SK-N-SH treated with all-trans-retinoic acid at 6 μM for 48 hours (cell line): ENCODE measurements around the gene NUMBL.

ENCODE experiments used
- ATAC-seq: fragments of 200-7000 bp; cut with Tn5 transposase; 3 replicates; pipeline ENCODE4 v1.9.1; 2020; ENCODE audit warnings: mild to moderate bottlenecking, moderate library complexity
- ARNTL ChIP-seq: fragments of 450-650 bp; formaldehyde crosslinking; IDR thresholded peaks from 2 replicates; pipeline ENCODE4 v1.5.0; 2020; ENCODE audit warnings: low read depth, mild to moderate bottlenecking, moderate library complexity, borderline replicate concordance
- BACH2 ChIP-seq: fragments of 250-450 bp; sonication (Bioruptor Pico); IDR thresholded peaks from 2 replicates; pipeline ENCODE4 v1.9.0; 2021; ENCODE audit warnings: mild to moderate bottlenecking, borderline replicate concordance
- CREB5 ChIP-seq: fragments of 250-450 bp; sonication (Bioruptor Pico); IDR thresholded peaks from 2 replicates; pipeline ENCODE4 v1.5.1; 2020; ENCODE audit warnings: low read depth, mild to moderate bottlenecking, moderate library complexity
- CSDC2 ChIP-seq: fragments of 250-450 bp; sonication (Bioruptor Pico); IDR thresholded peaks from 2 replicates; pipeline ENCODE4 v1.5.0; 2020; ENCODE audit warnings: mild to moderate bottlenecking, moderate library complexity
- ESRRG ChIP-seq: fragments of 250-450 bp; sonication (Bioruptor Pico); IDR thresholded peaks from 2 replicates; pipeline ENCODE4 v1.6.1; 2021; ENCODE audit warnings: mild to moderate bottlenecking
- GLIS3 ChIP-seq: fragments of 250-450 bp; sonication (Bioruptor Pico); IDR thresholded peaks from 2 replicates; pipeline ENCODE4 v1.5.0; 2020; ENCODE audit warnings: mild to moderate bottlenecking, moderate library complexity
- ISL1 ChIP-seq: fragments of 250-450 bp; sonication (Bioruptor Pico); IDR thresholded peaks from 2 replicates; pipeline ENCODE4 v2.1.2; 2022; ENCODE audit warnings: mild to moderate bottlenecking, moderate library complexity
- OSR1 ChIP-seq: fragments of 250-450 bp; sonication (Bioruptor Pico); IDR thresholded peaks from 2 replicates; pipeline ENCODE4 v1.8.0; 2022; ENCODE audit warnings: moderate library complexity, mild to moderate bottlenecking, inconsistent platforms
- PATZ1 ChIP-seq: fragments of 250-450 bp; sonication (Bioruptor Pico); IDR thresholded peaks from 2 replicates; pipeline ENCODE4 v1.8.0; 2020; ENCODE audit warnings: mild to moderate bottlenecking, moderate library complexity, borderline replicate concordance
- POU6F1 ChIP-seq: fragments of 250-450 bp; sonication (Bioruptor Pico); IDR thresholded peaks from 2 replicates; pipeline ENCODE4 v1.8.0; 2021; ENCODE audit warnings: low read depth, mild to moderate bottlenecking, moderate library complexity, borderline replicate concordance
- PPARA ChIP-seq: fragments of 250-450 bp; sonication (Bioruptor Pico); IDR thresholded peaks from 2 replicates; pipeline ENCODE4 v1.5.0; 2020; ENCODE audit warnings: mild to moderate bottlenecking, borderline replicate concordance
- TCF4 ChIP-seq: fragments of 250-450 bp; sonication (Bioruptor Pico); IDR thresholded peaks from 2 replicates; pipeline ENCODE4 v1.8.0; 2021; ENCODE audit warnings: mild to moderate bottlenecking, moderate library complexity, borderline replicate concordance
- TOX ChIP-seq: fragments of 250-450 bp; sonication (Bioruptor Pico); IDR thresholded peaks from 2 replicates; pipeline ENCODE4 v1.8.0; 2021; ENCODE audit warnings: mild to moderate bottlenecking, moderate library complexity, borderline replicate concordance
- ZFP3 ChIP-seq: fragments of 250-450 bp; sonication (Bioruptor Pico); IDR thresholded peaks from 2 replicates; pipeline ENCODE4 v1.5.0; 2020; ENCODE audit warnings: mild to moderate bottlenecking, moderate library complexity
- ZFP30 ChIP-seq: fragments of 450-650 bp; formaldehyde crosslinking; IDR thresholded peaks from 2 replicates; pipeline ENCODE4 v1.5.0; 2022; ENCODE audit warnings: mild to moderate bottlenecking, moderate library complexity
- ZNF565 ChIP-seq: fragments of 450-650 bp; formaldehyde crosslinking; conservative IDR thresholded peaks from 2 replicates; pipeline ENCODE4 v1.5.0; 2020; ENCODE audit warnings: low read depth, mild to moderate bottlenecking, moderate library complexity
- ZNF70 ChIP-seq: fragments of 450-650 bp; formaldehyde crosslinking; IDR thresholded peaks from 2 replicates; pipeline ENCODE4 v1.5.0; 2020; ENCODE audit warnings: mild to moderate bottlenecking, moderate library complexity
- ZNF8 ChIP-seq: fragments of 450-650 bp; formaldehyde crosslinking; IDR thresholded peaks from 2 replicates; pipeline ENCODE4 v1.5.0; 2020; ENCODE audit warnings: mild to moderate bottlenecking, moderate library complexity
- TF ChIP-seq, protein P1 (sequence below): fragments of 250-450 bp; sonication (Bioruptor Pico); IDR thresholded peaks from 2 replicates; pipeline ENCODE4 v1.5.0; 2020; ENCODE audit warnings: mild to moderate bottlenecking, moderate library complexity
- TF ChIP-seq, protein P2 (sequence below): fragments of 250-450 bp; sonication (Bioruptor Pico); IDR thresholded peaks from 2 replicates; pipeline ENCODE4 v1.5.1; 2021; ENCODE audit warnings: mild to moderate bottlenecking, moderate library complexity

The NUMBL gene

DNA sequence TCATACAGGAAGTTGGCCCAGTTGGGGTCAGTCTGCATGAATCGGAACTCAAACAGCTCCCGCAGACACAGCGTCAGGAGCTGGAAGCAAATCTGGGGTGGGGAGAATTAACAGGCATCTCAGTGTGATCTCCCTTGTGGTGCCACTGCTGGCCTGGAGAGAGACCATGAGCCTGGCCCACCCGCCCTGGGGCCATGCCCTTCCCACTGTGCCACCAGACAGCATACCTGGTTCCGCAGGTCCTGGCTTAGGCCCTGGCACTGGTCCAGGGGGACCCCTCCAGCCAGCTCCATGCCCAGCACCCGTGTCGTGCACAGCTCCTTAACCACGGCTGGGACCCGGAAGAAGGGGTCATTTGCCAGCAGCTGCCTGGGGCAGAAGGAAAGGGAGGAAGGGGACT lies 9.6 kb upstream of the NUMBL start:
- no peak for ATAC-seq
- TF ChIP-seq ISL1 (CRISPR knock-in tag) (no peak), PATZ1 (CRISPR knock-in tag) (no peak), CREB5 (CRISPR knock-in tag) (no peak), ZFP30 (CRISPR knock-in tag) (no peak), ZFP3 (no peak), OSR1 (CRISPR knock-in tag) (no peak), POU6F1 (no peak), ZNF8 (no peak), GLIS3 (CRISPR knock-in tag) (no peak), ZNF70 (CRISPR knock-in tag) (no peak), BACH2 (CRISPR knock-in tag) (no peak), ZNF565 (no peak), ARNTL (no peak), TOX (CRISPR knock-in tag) (no peak), PPARA (no peak), ESRRG (no peak)
- TF ChIP-seq, protein P1, sequence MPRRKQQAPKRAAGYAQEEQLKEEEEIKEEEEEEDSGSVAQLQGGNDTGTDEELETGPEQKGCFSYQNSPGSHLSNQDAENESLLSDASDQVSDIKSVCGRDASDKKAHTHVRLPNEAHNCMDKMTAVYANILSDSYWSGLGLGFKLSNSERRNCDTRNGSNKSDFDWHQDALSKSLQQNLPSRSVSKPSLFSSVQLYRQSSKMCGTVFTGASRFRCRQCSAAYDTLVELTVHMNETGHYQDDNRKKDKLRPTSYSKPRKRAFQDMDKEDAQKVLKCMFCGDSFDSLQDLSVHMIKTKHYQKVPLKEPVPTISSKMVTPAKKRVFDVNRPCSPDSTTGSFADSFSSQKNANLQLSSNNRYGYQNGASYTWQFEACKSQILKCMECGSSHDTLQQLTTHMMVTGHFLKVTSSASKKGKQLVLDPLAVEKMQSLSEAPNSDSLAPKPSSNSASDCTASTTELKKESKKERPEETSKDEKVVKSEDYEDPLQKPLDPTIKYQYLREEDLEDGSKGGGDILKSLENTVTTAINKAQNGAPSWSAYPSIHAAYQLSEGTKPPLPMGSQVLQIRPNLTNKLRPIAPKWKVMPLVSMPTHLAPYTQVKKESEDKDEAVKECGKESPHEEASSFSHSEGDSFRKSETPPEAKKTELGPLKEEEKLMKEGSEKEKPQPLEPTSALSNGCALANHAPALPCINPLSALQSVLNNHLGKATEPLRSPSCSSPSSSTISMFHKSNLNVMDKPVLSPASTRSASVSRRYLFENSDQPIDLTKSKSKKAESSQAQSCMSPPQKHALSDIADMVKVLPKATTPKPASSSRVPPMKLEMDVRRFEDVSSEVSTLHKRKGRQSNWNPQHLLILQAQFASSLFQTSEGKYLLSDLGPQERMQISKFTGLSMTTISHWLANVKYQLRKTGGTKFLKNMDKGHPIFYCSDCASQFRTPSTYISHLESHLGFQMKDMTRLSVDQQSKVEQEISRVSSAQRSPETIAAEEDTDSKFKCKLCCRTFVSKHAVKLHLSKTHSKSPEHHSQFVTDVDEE (CRISPR knock-in tag): no peak
- TF ChIP-seq, protein P2, sequence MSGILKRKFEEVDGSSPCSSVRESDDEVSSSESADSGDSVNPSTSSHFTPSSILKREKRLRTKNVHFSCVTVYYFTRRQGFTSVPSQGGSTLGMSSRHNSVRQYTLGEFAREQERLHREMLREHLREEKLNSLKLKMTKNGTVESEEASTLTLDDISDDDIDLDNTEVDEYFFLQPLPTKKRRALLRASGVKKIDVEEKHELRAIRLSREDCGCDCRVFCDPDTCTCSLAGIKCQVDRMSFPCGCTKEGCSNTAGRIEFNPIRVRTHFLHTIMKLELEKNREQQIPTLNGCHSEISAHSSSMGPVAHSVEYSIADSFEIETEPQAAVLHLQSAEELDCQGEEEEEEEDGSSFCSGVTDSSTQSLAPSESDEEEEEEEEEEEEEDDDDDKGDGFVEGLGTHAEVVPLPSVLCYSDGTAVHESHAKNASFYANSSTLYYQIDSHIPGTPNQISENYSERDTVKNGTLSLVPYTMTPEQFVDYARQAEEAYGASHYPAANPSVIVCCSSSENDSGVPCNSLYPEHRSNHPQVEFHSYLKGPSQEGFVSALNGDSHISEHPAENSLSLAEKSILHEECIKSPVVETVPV: no peak

GRCh38 chr19:40697007-40697406 lies 6.6 kb upstream of the NUMBL start:
- ATAC-seq: no peak
- no peak for TF ChIP-seq CSDC2 (CRISPR knock-in tag)
- no peak for TF ChIP-seq PATZ1 (CRISPR knock-in tag)
- no peak for TF ChIP-seq ARNTL
- no peak for TF ChIP-seq TCF4
- TF ChIP-seq POU6F1: no peak
